Prostate gland (tissue), 2 donors: ENCODE measurements around the gene MMP15.

ENCODE experiments used
- CTCF ChIP-seq, 4 experiments: fragments of 200-600 bp in 2 of 4; fragments of 450-650 bp in 2 of 4; sonication (generic) in 2 of 4; IDR thresholded peaks; 1 replicate in 3 of 4; 2 replicates in 1 of 4; pipeline ENCODE4 v1.5.1; 2016 to 2019; ENCODE audit warnings: antibody characterized with exemption in 4 of 4, mild to moderate bottlenecking in 2 of 4, moderate library complexity in 2 of 4
- POLR2AphosphoS5 ChIP-seq: sonication (generic); formaldehyde crosslinking; IDR thresholded peaks from one replicate; pipeline ENCODE4 v1.6.1; 2017; ENCODE audit warnings: antibody characterized with exemption

GRCh38 chr16:58054289-58054688 lies 28.7 kb downstream of the MMP15 start:
- TF ChIP-seq CTCF (IDR thresholded peaks at IDR 0.05) (no peak), POLR2AphosphoS5 (no peak)
